ENCODE data around the gene MAPK1.
"Not testable (repeated sequence)": the region's sequence is repeated elsewhere in the genome, so short reads cannot be mapped to it uniquely, and the experiment has no call there.

MAPK1 gene

GRCh38 chr22:21876486-21877176 is 9.2 kb upstream of the MAPK1 start:
- Histone ChIP-seq H3K4me1 (ENCODE audit: control insufficient read depth, insufficient read depth, low read length, poor library complexity, severe bottlenecking) (no peaks in the 10 kb centered on the region), H3K27ac (ENCODE audit: low read depth, low read length, severe bottlenecking) (no peak overlapping the region), H3K36me3 (ENCODE audit: control insufficient read depth, insufficient read depth, low read length) (no peaks in the 10 kb centered on the region), H3K9me3 (ENCODE audit: control insufficient read depth, low read length) (no peaks in the 10 kb centered on the region), H3K4me3 (ENCODE audit: extremely low read depth, insufficient read depth, low read length, poor library complexity, severe bottlenecking) (no peak overlapping the region)
- WGBS, 2 experiments (ENCODE audit: insufficient coverage in 2 of 2): 100% methylated on average over 3 of the region's 4 CpGs

- not testable (repeated sequence) for H3K4me1 ChIP-seq (ENCODE audit: control insufficient read depth, insufficient read depth, low read length, poor library complexity, severe bottlenecking); H3K9me3 ChIP-seq (ENCODE audit: control insufficient read depth, low read length); H3K4me3 ChIP-seq (ENCODE audit: extremely low read depth, insufficient read depth, low read length, poor library complexity, severe bottlenecking); H3K36me3 ChIP-seq (ENCODE audit: control insufficient read depth, insufficient read depth, low read length); H3K27ac ChIP-seq (ENCODE audit: low read depth, low read length, severe bottlenecking)
- WGBS, 2 experiments (ENCODE audit: insufficient coverage in 2 of 2): 73 to 81% methylated on average over 2 of the region's 4 CpGs
Observed at GRCh38 chr22:21874953-21875352, 7.5 kb upstream of the MAPK1 start.

GRCh38 chr22:21873619-21874018 is 6.2 kb upstream of the MAPK1 start:
- Histone ChIP-seq H3K36me3 (ENCODE audit: control insufficient read depth, insufficient read depth, low read length) (no peaks in the 10 kb centered on the region), H3K27ac (ENCODE audit: low read depth, low read length, severe bottlenecking) (no peak overlapping the region), H3K4me3 (ENCODE audit: extremely low read depth, insufficient read depth, low read length, poor library complexity, severe bottlenecking) (no peak overlapping the region), H3K9me3 (ENCODE audit: control insufficient read depth, low read length) (no peaks in the 10 kb centered on the region), H3K4me1 (ENCODE audit: control insufficient read depth, insufficient read depth, low read length, poor library complexity, severe bottlenecking) (no peaks in the 10 kb centered on the region)
- WGBS, 2 experiments (ENCODE audit: insufficient coverage in 2 of 2): 77 to 78% methylated on average over 3 to 4 of the region's 7 CpGs

- not testable (repeated sequence) for H3K4me3 ChIP-seq (ENCODE audit: extremely low read depth, insufficient read depth, low read length, poor library complexity, severe bottlenecking); H3K27ac ChIP-seq (ENCODE audit: low read depth, low read length, severe bottlenecking); H3K36me3 ChIP-seq (ENCODE audit: control insufficient read depth, insufficient read depth, low read length); H3K4me1 ChIP-seq (ENCODE audit: control insufficient read depth, insufficient read depth, low read length, poor library complexity, severe bottlenecking); H3K9me3 ChIP-seq (ENCODE audit: control insufficient read depth, low read length)
- 96 to 100% methylated on average over 3 to 4 of the region's 4 CpGs for WGBS, 2 experiments (ENCODE audit: insufficient coverage in 2 of 2)
Observed at GRCh38 chr22:21872741-21873140, 5.3 kb upstream of the MAPK1 start.

GRCh38 chr22:21868651-21869050 is 1.2 kb upstream of the MAPK1 start:
- Histone ChIP-seq H3K9me3 (ENCODE audit: control insufficient read depth, low read length) (no peaks in the 10 kb centered on the region), H3K4me3 (ENCODE audit: extremely low read depth, insufficient read depth, low read length, poor library complexity, severe bottlenecking) (no peak overlapping the region), H3K36me3 (ENCODE audit: control insufficient read depth, insufficient read depth, low read length) (no peaks in the 10 kb centered on the region), H3K27ac (ENCODE audit: low read depth, low read length, severe bottlenecking) (no peak overlapping the region), H3K4me1 (ENCODE audit: control insufficient read depth, insufficient read depth, low read length, poor library complexity, severe bottlenecking) (peaks cover 12% of the 10 kb centered on the region)
- 97 to 98% methylated on average over 4 to 5 of the region's 7 CpGs for WGBS, 2 experiments (ENCODE audit: insufficient coverage in 2 of 2)

GRCh38 chr22:21866833-21867527 is 465 bp downstream of the MAPK1 start:
- H3K27ac ChIP-seq (ENCODE audit: low read depth, low read length, severe bottlenecking): peak overlapping the region; percentile 45
- H3K4me3 ChIP-seq (ENCODE audit: extremely low read depth, insufficient read depth, low read length, poor library complexity, severe bottlenecking): peak overlapping the region; percentile 91
- H3K36me3 ChIP-seq (ENCODE audit: control insufficient read depth, insufficient read depth, low read length): no peaks in the 10 kb centered on the region
- WGBS, 2 experiments (ENCODE audit: insufficient coverage in 2 of 2): 0% methylated on average over 50 to 55 of the region's 91 CpGs
- peaks cover 12% of the 10 kb centered on the region for H3K4me1 ChIP-seq (ENCODE audit: control insufficient read depth, insufficient read depth, low read length, poor library complexity, severe bottlenecking)
- no peaks in the 10 kb centered on the region for H3K9me3 ChIP-seq (ENCODE audit: control insufficient read depth, low read length)

- Histone ChIP-seq H3K27ac (ENCODE audit: low read depth, low read length, severe bottlenecking) (no peak overlapping the region), H3K4me3 (ENCODE audit: extremely low read depth, insufficient read depth, low read length, poor library complexity, severe bottlenecking) (peak overlapping the region; percentile 91), H3K36me3 (ENCODE audit: control insufficient read depth, insufficient read depth, low read length) (peaks cover under 1% of the 10 kb centered on the region), H3K4me1 (ENCODE audit: control insufficient read depth, insufficient read depth, low read length, poor library complexity, severe bottlenecking) (peaks cover 13% of the 10 kb centered on the region), H3K9me3 (ENCODE audit: control insufficient read depth, low read length) (no peaks in the 10 kb centered on the region)
- no CpG with 5 or more reads among the region's 3 CpGs for WGBS, 2 experiments (ENCODE audit: insufficient coverage in 2 of 2)
Observed at GRCh38 chr22:21865041-21865440, 2.4 kb downstream of the MAPK1 start.

GRCh38 chr22:21862386-21863245 is 4.8 kb downstream of the MAPK1 start:
- Histone ChIP-seq H3K9me3 (ENCODE audit: control insufficient read depth, low read length) (no peaks in the 10 kb centered on the region), H3K4me1 (ENCODE audit: control insufficient read depth, insufficient read depth, low read length, poor library complexity, severe bottlenecking) (peaks cover 19% of the 10 kb centered on the region), H3K36me3 (ENCODE audit: control insufficient read depth, insufficient read depth, low read length) (peaks cover 17% of the 10 kb centered on the region), H3K4me3 (ENCODE audit: extremely low read depth, insufficient read depth, low read length, poor library complexity, severe bottlenecking) (no peak overlapping the region), H3K27ac (ENCODE audit: low read depth, low read length, severe bottlenecking) (no peak overlapping the region)
- WGBS, 2 experiments (ENCODE audit: insufficient coverage in 2 of 2): 97 to 98% methylated on average over 7 to 8 of the region's 9 CpGs

GRCh38 chr22:21861851-21862250 is 5.6 kb downstream of the MAPK1 start:
- peaks cover 24% of the 10 kb centered on the region for H3K36me3 ChIP-seq (ENCODE audit: control insufficient read depth, insufficient read depth, low read length)
- H3K4me3 ChIP-seq (ENCODE audit: extremely low read depth, insufficient read depth, low read length, poor library complexity, severe bottlenecking): no peak overlapping the region
- H3K27ac ChIP-seq (ENCODE audit: low read depth, low read length, severe bottlenecking): no peak overlapping the region
- H3K9me3 ChIP-seq (ENCODE audit: control insufficient read depth, low read length): no peaks in the 10 kb centered on the region
- peaks cover 25% of the 10 kb centered on the region for H3K4me1 ChIP-seq (ENCODE audit: control insufficient read depth, insufficient read depth, low read length, poor library complexity, severe bottlenecking)

- no peaks in the 10 kb centered on the region for H3K9me3 ChIP-seq (ENCODE audit: control insufficient read depth, low read length)
- H3K36me3 ChIP-seq (ENCODE audit: control insufficient read depth, insufficient read depth, low read length): peaks cover 26% of the 10 kb centered on the region
- no peak overlapping the region for H3K27ac ChIP-seq (ENCODE audit: low read depth, low read length, severe bottlenecking)
- H3K4me3 ChIP-seq (ENCODE audit: extremely low read depth, insufficient read depth, low read length, poor library complexity, severe bottlenecking): no peak overlapping the region
- 97 to 100% methylated on average over 2 to 3 of the region's 3 CpGs for WGBS, 2 experiments (ENCODE audit: insufficient coverage in 2 of 2)
- peaks cover 26% of the 10 kb centered on the region for H3K4me1 ChIP-seq (ENCODE audit: control insufficient read depth, insufficient read depth, low read length, poor library complexity, severe bottlenecking)
Observed at GRCh38 chr22:21861264-21861848, 6.1 kb downstream of the MAPK1 start.

Measured in mesodermal cell (in vitro differentiated cells).